Muscle of leg (tissue), 11 donors: ENCODE data around the gene CTDSPL. TPM values are rescaled to one million over a fixed set of nuclear protein-coding genes. Genes with fewer than 3 reads are reported as not detected.

ENCODE experiments used
- DNase-seq: peaks from one replicate; pipeline ENCODE4 v3.0.0; 2013
- H3K27ac ChIP-seq: one replicate; pipeline ENCODE4 v1.5.1; 2013; ENCODE audit warnings: mild to moderate bottlenecking, low read length, control low read depth
- H3K27me3 ChIP-seq: one replicate; pipeline ENCODE4 v1.6.1; 2013; ENCODE audit warnings: low read length; ENCODE audit not compliant: control insufficient read depth, insufficient read depth
- H3K36me3 ChIP-seq: one replicate; pipeline ENCODE4 v1.6.1; 2013; ENCODE audit warnings: low read length; ENCODE audit not compliant: control insufficient read depth, insufficient read depth
- H3K4me1 ChIP-seq: one replicate; pipeline ENCODE4 v1.6.1; 2013; ENCODE audit warnings: low read length; ENCODE audit not compliant: control insufficient read depth, insufficient read depth
- H3K4me3 ChIP-seq: one replicate; pipeline ENCODE4 v1.5.1; 2013; ENCODE audit warnings: low read length, control low read depth
- H3K9me3 ChIP-seq: replicated peaks from 2 replicates; pipeline ENCODE4 v1.6.1; 2013; ENCODE audit warnings: low read depth, low read length; ENCODE audit not compliant: control insufficient read depth
- WGBS: methylation state at CpG from one replicate; pipeline ENCODE4 v1.1.5; 2013; ENCODE audit warnings: missing lambda C conversion rate; ENCODE audit not compliant: insufficient coverage; 5-methylcytosine and 5-hydroxymethylcytosine counted together
- polyA plus RNA-seq, 8 donors: library from polyadenylated mRNA; unstranded; fragments of 120-200 nt; gene quantifications; one replicate each; pipeline versions ENCODE4 v1.2.1 to v1.2.3, GENCODE V29; 2013; ENCODE audit warnings: inconsistent platforms in 1 of 8, low replicate concordance in 1 of 8; ENCODE audit not compliant: insufficient read length in 8 of 8, insufficient read depth in 1 of 8
- total RNA-seq: library from RNA; stranded (reverse); fragments of 120-200 nt; gene quantifications from one replicate; pipeline ENCODE4 v1.2.4, GENCODE V29; 2013

Gene CTDSPL
- total and polyA plus RNA-seq, 9 donors = 29.9 to 41.8 (median 38.0) TPM

- peaks cover 50% of the 10 kb centered on the region for H3K4me1 ChIP-seq
- no peak for DNase-seq
- H3K27me3 ChIP-seq = no peaks in the 10 kb centered on the region
- H3K9me3 ChIP-seq = no peaks in the 10 kb centered on the region
- WGBS = no CpG with 5 or more reads among the region's 2 CpGs
- H3K27ac ChIP-seq = no peak overlapping the region
- H3K36me3 ChIP-seq = peaks cover 3% of the 10 kb centered on the region
- no peak overlapping the region for H3K4me3 ChIP-seq
Observed at GRCh38 chr3:37907371-37907770, 45.7 kb downstream of the CTDSPL start.

GRCh38 chr3:37907906-37908305 lies 46.2 kb downstream of the CTDSPL start:
- DNase-seq = peak; percentile 41
- Histone ChIP-seq H3K4me1 (peaks cover 46% of the 10 kb centered on the region), H3K9me3 (no peaks in the 10 kb centered on the region), H3K36me3 (peaks cover 3% of the 10 kb centered on the region), H3K4me3 (no peak overlapping the region), H3K27me3 (no peaks in the 10 kb centered on the region), H3K27ac (no peak overlapping the region)
- WGBS = 21% methylated on average over 3 of the region's 6 CpGs

- Histone ChIP-seq H3K27me3 (no peaks in the 10 kb centered on the region), H3K4me3 (no peak overlapping the region), H3K36me3 (peaks cover 3% of the 10 kb centered on the region), H3K27ac (no peak overlapping the region), H3K9me3 (no peaks in the 10 kb centered on the region), H3K4me1 (peaks cover 33% of the 10 kb centered on the region)
- 91% methylated on average over 4 of the region's 5 CpGs for WGBS
- DNase-seq = no peak
Observed at GRCh38 chr3:37909067-37909911, 47.6 kb downstream of the CTDSPL start.

- H3K36me3 ChIP-seq = peaks cover 3% of the 10 kb centered on the region
- no peak for DNase-seq
- H3K9me3 ChIP-seq = no peaks in the 10 kb centered on the region
- no CpG with 5 or more reads among the region's 4 CpGs for WGBS
- H3K4me3 ChIP-seq = no peak overlapping the region
- peaks cover 21% of the 10 kb centered on the region for H3K4me1 ChIP-seq
- H3K27ac ChIP-seq = peak overlapping the region; percentile 30
- H3K27me3 ChIP-seq = no peaks in the 10 kb centered on the region
Observed at GRCh38 chr3:37910671-37911400, 49.2 kb downstream of the CTDSPL start.

- Histone ChIP-seq H3K36me3 (peaks cover 3% of the 10 kb centered on the region), H3K4me3 (no peak overlapping the region), H3K27ac (peak overlapping the region; percentile 17), H3K27me3 (no peaks in the 10 kb centered on the region), H3K9me3 (no peaks in the 10 kb centered on the region), H3K4me1 (peaks cover 9% of the 10 kb centered on the region)
- 59% methylated on average over 4 of the region's 9 CpGs for WGBS
- DNase-seq = no peak
Observed at GRCh38 chr3:37912052-37912733, 50.5 kb downstream of the CTDSPL start.

- no peak for DNase-seq
- no peaks in the 10 kb centered on the region for H3K27me3 ChIP-seq
- peaks cover 4% of the 10 kb centered on the region for H3K4me1 ChIP-seq
- no CpG with 5 or more reads among the region's 4 CpGs for WGBS
- no peaks in the 10 kb centered on the region for H3K9me3 ChIP-seq
- peaks cover 3% of the 10 kb centered on the region for H3K36me3 ChIP-seq
- no peak overlapping the region for H3K27ac ChIP-seq
- H3K4me3 ChIP-seq = no peak overlapping the region
Observed at GRCh38 chr3:37913522-37913921, 51.8 kb downstream of the CTDSPL start.

- Histone ChIP-seq H3K27me3 (no peaks in the 10 kb centered on the region), H3K36me3 (peaks cover 3% of the 10 kb centered on the region), H3K4me3 (no peak overlapping the region), H3K9me3 (no peaks in the 10 kb centered on the region), H3K27ac (no peak overlapping the region), H3K4me1 (peaks cover 10% of the 10 kb centered on the region)
- no CpG with 5 or more reads among the region's 1 CpG for WGBS
- no peak for DNase-seq
Observed at GRCh38 chr3:37916685-37917084, 55.0 kb downstream of the CTDSPL start.

GRCh38 chr3:37918627-37919026 lies 56.9 kb downstream of the CTDSPL start:
- no peak overlapping the region for H3K4me3 ChIP-seq
- no peak for DNase-seq
- no CpG with 5 or more reads among the region's 1 CpG for WGBS
- H3K27ac ChIP-seq = no peak overlapping the region
- peaks cover 22% of the 10 kb centered on the region for H3K4me1 ChIP-seq
- no peaks in the 10 kb centered on the region for H3K9me3 ChIP-seq
- H3K27me3 ChIP-seq = no peaks in the 10 kb centered on the region
- no peaks in the 10 kb centered on the region for H3K36me3 ChIP-seq

GRCh38 chr3:37920156-37920699 lies 58.5 kb downstream of the CTDSPL start:
- no peaks in the 10 kb centered on the region for H3K9me3 ChIP-seq
- no peak overlapping the region for H3K27ac ChIP-seq
- no peaks in the 10 kb centered on the region for H3K27me3 ChIP-seq
- H3K4me3 ChIP-seq = no peak overlapping the region
- 68% methylated on average over 3 of the region's 4 CpGs for WGBS
- no peak for DNase-seq
- no peaks in the 10 kb centered on the region for H3K36me3 ChIP-seq
- peaks cover 22% of the 10 kb centered on the region for H3K4me1 ChIP-seq

GRCh38 chr3:37921025-37921424 lies 59.3 kb downstream of the CTDSPL start:
- H3K36me3 ChIP-seq = no peaks in the 10 kb centered on the region
- H3K9me3 ChIP-seq = no peaks in the 10 kb centered on the region
- H3K4me3 ChIP-seq = no peak overlapping the region
- H3K27me3 ChIP-seq = no peaks in the 10 kb centered on the region
- 71% methylated on average over 2 of the region's 5 CpGs for WGBS
- DNase-seq = no peak
- peaks cover 22% of the 10 kb centered on the region for H3K4me1 ChIP-seq
- H3K27ac ChIP-seq = no peak overlapping the region
